Breast epithelium (tissue), 4 donors: ENCODE measurements around the gene RHOJ. TPM values are rescaled to one million over a fixed set of nuclear protein-coding genes. Genes with fewer than 3 reads are reported as not detected.
"Not testable (repeated sequence)": the region's sequence is repeated elsewhere in the genome, so short reads cannot be mapped to it uniquely, and the experiment has no call there.

Experiments used
- DNase-seq, 2 donors: peaks; one replicate each; pipeline ENCODE4 v3.0.0-alpha.2; 2019; ENCODE audit warnings: low spot score in 2 of 2
- H3K27ac ChIP-seq, 2 donors: fragments of 200-600 bp; sonication (generic) in 1 of 2; one replicate each; pipeline ENCODE4 v1.5.1; 2016 to 2019; ENCODE audit warnings: mild to moderate bottlenecking in 1 of 2
- H3K27me3 ChIP-seq, 2 donors: fragments of 200-600 bp; sonication (generic) in 1 of 2; one replicate each; pipeline versions ENCODE4 v1.5.1 to v1.6.0; 2017 to 2019; ENCODE audit warnings: control low read depth in 1 of 2, mild to moderate bottlenecking in 1 of 2
- H3K36me3 ChIP-seq: fragments of 200-600 bp; one replicate; pipeline ENCODE4 v1.5.1; 2019
- H3K4me1 ChIP-seq, 2 donors: fragments of 200-600 bp; sonication (generic); one replicate each; pipeline ENCODE4 v1.5.1; 2016 to 2019; ENCODE audit warnings: control low read depth in 1 of 2
- H3K4me3 ChIP-seq, 3 donors: fragments of 200-600 bp; sonication (generic); 1 replicate in 2 of 3; 2 replicates in 1 of 3; pipeline ENCODE4 v1.5.1; 2016 to 2019; ENCODE audit warnings: mild to moderate bottlenecking in 3 of 3, moderate library complexity in 2 of 3
- H3K9me3 ChIP-seq, 2 donors: fragments of 200-600 bp; sonication (generic) in 1 of 2; one replicate each; pipeline ENCODE4 v1.5.1; 2016 to 2019; ENCODE audit warnings: control low read depth in 1 of 2
- CTCF ChIP-seq, 3 donors: fragments of 450-650 bp; IDR thresholded peaks; one replicate each; pipeline ENCODE4 v1.5.1; 2016 to 2017; ENCODE audit warnings: antibody characterized with exemption in 3 of 3, mild to moderate bottlenecking in 3 of 3, moderate library complexity in 3 of 3
- POLR2A ChIP-seq: fragments of 450-650 bp; IDR thresholded peaks from one replicate; pipeline ENCODE4 v1.6.1; 2016; ENCODE audit warnings: antibody characterized with exemption, mild to moderate bottlenecking, moderate library complexity
- POLR2AphosphoS5 ChIP-seq, 3 donors: sonication (generic); formaldehyde crosslinking; IDR thresholded peaks; one replicate each; pipeline ENCODE4 v1.6.1; 2017; ENCODE audit warnings: antibody characterized with exemption in 3 of 3
- intact Hi-C: fragments of 100-400 bp; cut with DNase I; formaldehyde crosslinking; loops from one replicate; pipeline ENCODE4 v1.15.1; 2023; ENCODE audit warnings: low total_unique reads
- total RNA-seq, 3 donors: library from RNA; depleted of rRNA; stranded (reverse); fragments of >200 nt; gene quantifications; one replicate each; pipeline ENCODE4 v1.1.0, GENCODE V29; 2016

The RHOJ gene
- 10 to 100 TPM in 2 of 3 donors, 1 to 10 TPM in 1; 2.4 to 12.5 (median 11.4) TPM for total RNA-seq

- Histone ChIP-seq H3K4me3 (peak within 1 kb of the TSS; percentile 43 to 72 (median 54)), H3K27ac (peak within 1 kb of the TSS; percentile 78 to 95), H3K27me3 (no peaks in the 10 kb centered on the region), H3K4me1 (no peaks in the 10 kb centered on the region), H3K9me3 (no peaks in the 10 kb centered on the region), H3K36me3 (no peaks in the 10 kb centered on the region)
- intact Hi-C loops: no loop called here
- no peak for TF ChIP-seq CTCF (IDR thresholded peaks at IDR 0.05)
- TF ChIP-seq POLR2AphosphoS5 (IDR thresholded peaks at IDR 0.05): no peak
- no peak for TF ChIP-seq POLR2A
- peak in 1 of 2 donors; percentile 22 for DNase-seq
Measured at GRCh38 chr14:63204407-63205043, at the start of gene RHOJ. Gene RHOJ (plus strand): TSS chr14:63204443. CDS start chr14:63204870, 427 bp downstream.

- no peaks in the 10 kb centered on the region for H3K9me3 ChIP-seq
- TF ChIP-seq POLR2AphosphoS5 (IDR thresholded peaks at IDR 0.05) (no peak), POLR2A (no peak), CTCF (IDR thresholded peaks at IDR 0.05) (no peak)
- no peak overlapping the region for H3K27ac ChIP-seq
- intact Hi-C loops: no loop called here
- H3K4me3 ChIP-seq: no peak overlapping the region
- no peaks in the 10 kb centered on the region for H3K27me3 ChIP-seq
- H3K4me1 ChIP-seq: no peaks in the 10 kb centered on the region
- DNase-seq: no peak
- no peaks in the 10 kb centered on the region for H3K36me3 ChIP-seq
Measured at GRCh38 chr14:63155511-63156185, 48.6 kb upstream of the RHOJ start.

GRCh38 chr14:63157195-63157594 is 47.0 kb upstream of the RHOJ start:
- intact Hi-C loops: no loop called here

GRCh38 chr14:63163306-63163705 is 40.9 kb upstream of the RHOJ start:
- intact Hi-C loops: no loop called here
- no peak for DNase-seq
- Histone ChIP-seq H3K4me3 (no peak overlapping the region), H3K36me3 (no peaks in the 10 kb centered on the region), H3K9me3 (peaks cover 0 to 8% of the 10 kb centered on the region in 2 donors), H3K27ac (no peak overlapping the region), H3K4me1 (no peaks in the 10 kb centered on the region), H3K27me3 (no peaks in the 10 kb centered on the region)
- no peak for TF ChIP-seq POLR2A
- no peak for TF ChIP-seq CTCF (IDR thresholded peaks at IDR 0.05)
- TF ChIP-seq POLR2AphosphoS5 (IDR thresholded peaks at IDR 0.05): no peak

More at GRCh38 chr14:63157195-63157594, 47.0 kb upstream of the RHOJ start:
- no peak for DNase-seq
- Histone ChIP-seq H3K9me3 (no peaks in the 10 kb centered on the region), H3K27ac (no peak overlapping the region), H3K27me3 (no peaks in the 10 kb centered on the region), H3K4me1 (no peaks in the 10 kb centered on the region), H3K36me3 (no peaks in the 10 kb centered on the region), H3K4me3 (no peak overlapping the region)
- TF ChIP-seq POLR2AphosphoS5 (IDR thresholded peaks at IDR 0.05): no peak
- TF ChIP-seq POLR2A: no peak
- TF ChIP-seq CTCF (IDR thresholded peaks at IDR 0.05): no peak

- peaks cover 0 to 8% of the 10 kb centered on the region in 2 donors for H3K9me3 ChIP-seq
- no peak overlapping the region for H3K27ac ChIP-seq
- no peaks in the 10 kb centered on the region for H3K4me1 ChIP-seq
- no peak for TF ChIP-seq POLR2A
- H3K36me3 ChIP-seq: no peaks in the 10 kb centered on the region
- no peak overlapping the region for H3K4me3 ChIP-seq
- H3K27me3 ChIP-seq: no peaks in the 10 kb centered on the region
- DNase-seq: no peak
- intact Hi-C loops: no loop called here
Measured at GRCh38 chr14:63164108-63164683, 40.0 kb upstream of the RHOJ start.

GRCh38 chr14:63165267-63165666 is 39.0 kb upstream of the RHOJ start:
- intact Hi-C loops, H3K36me3 ChIP-seq: not testable (repeated sequence)

More at GRCh38 chr14:63165267-63165666, 39.0 kb upstream of the RHOJ start:
- H3K4me1 ChIP-seq, H3K27ac ChIP-seq, DNase-seq, H3K27me3 ChIP-seq, H3K4me3 ChIP-seq, H3K9me3 ChIP-seq: not testable (repeated sequence)
